Ureter (tissue), 1 donor: ENCODE data around the gene DDIT4. TPM values are rescaled to one million over a fixed set of nuclear protein-coding genes. Genes with fewer than 3 reads are reported as not detected.

Source experiments
- DNase-seq: peaks from one replicate; pipeline ENCODE4 v3.0.0-alpha.2; 2020; ENCODE audit warnings: low spot score
- total RNA-seq: library from RNA; stranded (reverse); gene quantifications from one replicate; pipeline ENCODE4 v1.2.4, GENCODE V29; 2023
- donor health status: DM: yes; HTN: yes; CAD: no.

The DDIT4 gene
- total RNA-seq, 1 donor from 2014 or later, result 525 TPM

DNA sequence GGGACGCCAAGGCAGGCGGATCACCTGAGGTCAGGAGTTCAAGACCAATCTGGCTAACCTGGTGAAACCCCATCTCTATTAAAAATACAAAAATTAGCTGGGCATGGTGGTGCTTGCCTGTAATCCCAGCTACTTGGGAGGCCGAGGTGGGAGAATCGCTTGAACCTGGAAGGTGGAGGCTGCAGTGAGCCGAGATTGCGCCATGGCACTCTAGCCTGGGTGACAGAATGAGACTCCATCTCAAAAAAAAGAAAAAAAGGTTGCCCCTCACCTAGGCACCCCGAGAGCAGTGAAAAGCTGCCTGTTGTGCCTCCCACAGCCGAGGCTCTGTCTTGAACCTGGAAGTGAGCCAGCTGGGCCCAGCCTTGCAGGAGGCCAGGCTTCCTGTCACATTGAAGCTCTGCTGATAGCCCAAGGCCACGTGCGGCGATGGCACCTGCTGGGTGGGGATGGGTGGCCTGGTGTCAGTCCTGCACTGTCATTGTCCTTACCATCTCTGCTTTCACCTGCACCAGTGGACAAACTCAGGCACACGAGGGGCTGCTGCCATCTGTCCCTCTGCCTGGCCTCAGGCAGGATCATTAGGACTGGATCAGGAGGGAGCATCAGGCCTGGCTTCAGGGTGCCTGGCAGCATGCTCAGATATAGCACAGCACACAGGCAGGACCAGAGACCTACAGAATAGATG lies 43.2 kb downstream of the DDIT4 start:
- DNase-seq, result no peak

GRCh38 chr10:72318418-72319262 lies 44.9 kb downstream of the DDIT4 start:
- DNase-seq, result no peak

- peak; percentile 94 for DNase-seq
These were observed 45.9 kb downstream of the DDIT4 start for GRCh38 chr10:72319416-72320254.

GRCh38 chr10:72320676-72321247 lies 47.0 kb downstream of the DDIT4 start:
- DNase-seq, result peak; percentile 80

GRCh38 chr10:72321248-72322029 lies 47.7 kb downstream of the DDIT4 start:
- no peak for DNase-seq

- DNase-seq, result no peak
These were observed 48.2 kb downstream of the DDIT4 start for GRCh38 chr10:72322030-72322279.

DNA sequence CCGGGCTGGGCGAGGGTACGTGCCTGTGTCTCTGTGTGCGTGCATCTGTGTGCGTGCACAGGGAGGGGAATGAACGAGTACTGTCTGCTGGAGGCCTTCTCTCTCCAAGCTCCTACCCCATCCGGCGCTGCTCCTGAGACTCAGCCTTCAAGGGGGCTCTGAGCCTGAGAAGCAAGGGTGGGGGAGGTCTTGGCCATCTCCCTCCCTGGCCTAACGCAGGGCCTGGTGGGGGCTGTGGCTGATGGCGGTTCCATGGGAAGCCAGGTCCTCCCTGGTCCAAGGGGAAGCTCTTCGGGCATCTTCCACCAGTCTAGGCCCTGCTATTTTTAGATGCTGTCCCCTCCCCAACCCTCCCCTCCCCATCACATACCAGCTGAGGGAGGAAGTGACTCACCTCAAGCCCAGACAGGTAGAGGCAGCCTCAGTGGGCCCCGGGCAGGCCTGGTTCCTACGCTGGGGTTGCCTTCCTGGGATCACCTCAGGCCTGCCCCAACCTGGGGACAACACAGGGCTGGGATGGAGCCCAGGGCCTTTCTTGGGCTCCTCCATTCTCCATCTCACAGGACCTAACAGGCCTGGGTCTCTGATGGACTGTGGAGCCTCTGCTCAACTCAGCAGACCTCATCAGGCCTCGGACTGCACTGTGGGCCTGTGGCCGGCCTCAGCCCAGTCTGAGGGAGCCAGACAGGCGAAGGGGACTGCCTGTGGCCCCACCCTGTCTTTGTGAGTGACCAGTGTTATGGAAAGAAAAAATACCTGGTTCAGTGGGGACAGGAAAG lies 48.7 kb downstream of the DDIT4 start:
- peak; percentile 79 for DNase-seq

DNA sequence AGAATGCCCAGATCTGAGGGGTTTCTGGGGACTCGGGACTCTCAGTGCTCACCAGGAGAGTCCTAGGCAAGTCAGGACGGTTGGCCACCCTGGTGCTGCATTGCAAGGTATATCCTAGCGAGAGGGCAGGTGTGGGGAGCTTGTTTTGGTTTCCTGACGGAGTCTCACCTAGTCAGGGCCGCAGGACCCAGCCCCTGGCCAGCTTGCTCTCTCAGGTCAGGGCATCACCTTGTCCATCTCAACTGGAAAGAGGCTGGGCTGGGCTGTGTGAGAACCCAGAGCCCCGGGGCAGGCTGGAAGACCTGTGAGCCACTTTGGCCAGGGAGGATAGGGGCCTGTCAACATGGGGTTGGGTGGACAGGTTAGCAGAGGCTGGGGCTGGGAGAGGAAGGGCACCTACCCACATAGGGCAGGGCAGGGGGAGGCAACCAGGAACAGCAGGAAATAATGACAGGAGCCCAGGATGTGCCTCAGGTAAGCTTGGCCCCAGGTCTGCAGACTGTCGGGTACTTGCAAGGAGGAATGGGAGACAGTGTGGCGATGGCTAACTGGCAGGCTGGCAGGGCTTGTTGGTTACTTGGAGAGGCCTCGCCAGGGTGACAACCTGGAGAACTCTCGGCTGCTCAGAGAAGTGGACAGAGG lies 49.5 kb downstream of the DDIT4 start:
- no peak for DNase-seq

DNA sequence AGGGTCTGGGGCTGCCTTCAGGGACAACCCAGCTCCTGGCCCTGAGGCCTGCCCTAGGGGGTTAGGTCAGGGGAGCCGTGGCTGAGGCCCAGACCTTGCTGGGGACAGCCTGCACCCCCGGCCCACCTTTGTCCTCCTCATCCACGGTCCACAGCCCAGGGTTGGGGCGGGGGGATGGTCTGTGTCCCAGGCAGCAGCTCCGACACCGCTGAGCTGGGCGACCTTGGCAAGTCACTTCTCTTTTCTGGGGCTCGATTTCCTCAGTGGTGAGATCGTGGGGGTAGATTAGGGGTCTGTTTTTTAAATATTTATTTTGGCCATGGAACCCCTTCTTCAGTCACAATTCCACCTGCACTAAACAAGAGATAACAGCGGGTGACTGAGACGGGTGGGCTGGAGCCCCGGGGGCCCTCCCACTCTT lies 50.1 kb downstream of the DDIT4 start:
- DNase-seq, result no peak

Other genes starting within 250 kb of the DDIT4 start
- 7.4 TPM for gene SPOCK2, start 185.4 kb upstream of the DDIT4 start, total RNA-seq
- gene ANAPC16, start 57.9 kb upstream of the DDIT4 start, total RNA-seq, result 134 TPM
- 39.3 TPM for gene ASCC1, start 57.6 kb upstream of the DDIT4 start, total RNA-seq
- 44.9 TPM for gene DNAJB12, start 81.0 kb downstream of the DDIT4 start, total RNA-seq